GM18870 (cell line): ENCODE data around the gene MIA2.
"Not testable (repeated sequence)": the region's sequence is repeated elsewhere in the genome, so short reads cannot be mapped to it uniquely, and the experiment has no call there.

Experiments used
- ATAC-seq: cut with Tn5 transposase; IDR thresholded peaks from one replicate; pipeline ENCODE4 v1.9.1; 2021; ENCODE audit warnings: moderate library complexity; ENCODE audit not compliant: unreplicated experiment

MIA2 gene

GRCh38 chr14:39324097-39324496, 90.4 kb downstream of the MIA2 start:
- no peak for ATAC-seq

GRCh38 chr14:39339003-39339402, 105.3 kb downstream of the MIA2 start:
- ATAC-seq = no peak

DNA sequence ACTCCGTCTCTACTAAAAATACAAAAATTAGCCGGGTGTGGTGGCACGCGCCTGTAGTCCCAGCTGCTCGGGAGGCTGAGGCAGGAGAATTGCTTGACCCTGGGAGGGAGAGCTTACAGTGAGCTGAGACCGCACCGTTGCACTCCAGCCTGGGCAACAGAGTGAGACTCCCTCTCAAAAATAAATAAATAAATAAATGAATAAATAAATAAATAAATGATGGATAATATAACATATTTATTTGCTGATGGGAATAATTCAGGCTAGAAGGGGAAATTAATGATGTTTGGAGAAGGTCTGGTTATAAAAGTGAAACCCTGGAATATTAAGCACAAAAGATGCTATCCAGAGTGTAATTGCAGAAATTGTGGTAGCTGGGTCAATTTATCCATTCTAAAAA, 107.4 kb downstream of the MIA2 start:
- not testable (repeated sequence) for ATAC-seq

- no peak for ATAC-seq
Measured at GRCh38 chr14:39342768-39343167, 109.1 kb downstream of the MIA2 start.

GRCh38 chr14:39343614-39344013, 109.9 kb downstream of the MIA2 start:
- ATAC-seq = no peak

DNA sequence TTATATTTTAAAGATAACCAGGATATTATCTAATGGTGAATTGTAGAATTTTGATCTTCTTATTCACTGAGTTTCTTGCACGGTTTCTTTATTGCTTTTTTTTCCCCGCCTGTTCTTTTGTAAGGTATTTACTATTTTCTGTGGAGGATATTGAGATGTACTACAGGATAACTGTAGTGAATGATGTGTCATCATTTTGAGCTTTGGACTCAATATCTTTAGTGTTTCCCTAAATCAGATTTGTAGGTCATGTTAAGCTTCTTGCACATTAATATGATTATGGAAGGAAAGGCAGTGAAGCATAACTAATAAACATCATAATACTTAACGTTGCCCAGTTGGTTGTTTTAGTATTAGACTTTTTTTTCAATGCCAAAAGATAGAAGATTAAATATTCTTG, 117.2 kb downstream of the MIA2 start:
- no peak for ATAC-seq

- ATAC-seq = no peak
Measured at GRCh38 chr14:39351708-39352107, 118.0 kb downstream of the MIA2 start.

GRCh38 chr14:39359069-39359468, 125.4 kb downstream of the MIA2 start:
- not testable (repeated sequence) for ATAC-seq

DNA sequence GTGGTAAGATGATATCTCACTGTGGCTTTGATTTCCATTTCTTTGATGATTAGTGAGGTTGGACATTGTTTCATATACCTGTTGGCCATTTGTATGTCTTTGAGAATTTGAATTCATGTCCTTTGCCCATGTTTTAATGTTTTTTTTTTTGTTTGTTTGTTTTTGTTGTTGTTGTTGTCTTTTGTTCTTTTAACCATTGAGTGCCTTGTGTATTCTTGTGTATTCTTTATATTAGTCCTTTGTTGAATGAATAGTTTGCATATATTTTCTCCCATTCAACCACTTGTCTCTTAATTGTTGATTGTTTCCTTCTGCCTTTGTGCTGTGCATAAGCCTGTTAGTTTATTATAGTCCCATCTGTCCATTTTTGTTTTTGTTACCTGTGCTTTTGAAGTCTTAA, 126.6 kb downstream of the MIA2 start:
- ATAC-seq = no peak

DNA sequence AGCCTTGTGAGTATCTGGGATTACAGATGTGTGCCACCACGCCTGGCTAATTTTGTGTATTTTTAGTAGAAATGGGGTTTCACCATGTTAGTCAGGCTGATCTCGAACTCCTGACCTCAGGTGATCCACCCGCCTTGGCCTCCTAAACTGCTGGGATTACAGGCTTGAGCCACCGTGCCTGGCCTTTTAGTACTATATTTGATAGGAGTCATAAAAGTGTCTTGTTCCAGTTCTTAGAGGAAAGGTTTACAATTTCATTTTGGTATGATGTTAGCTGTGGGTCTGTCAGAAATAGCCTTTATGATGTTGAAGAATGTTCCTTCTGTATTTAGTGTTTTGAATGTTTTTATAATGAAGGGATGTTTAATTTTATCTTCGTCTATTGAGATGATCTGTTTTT, 127.8 kb downstream of the MIA2 start:
- not testable (repeated sequence) for ATAC-seq

DNA sequence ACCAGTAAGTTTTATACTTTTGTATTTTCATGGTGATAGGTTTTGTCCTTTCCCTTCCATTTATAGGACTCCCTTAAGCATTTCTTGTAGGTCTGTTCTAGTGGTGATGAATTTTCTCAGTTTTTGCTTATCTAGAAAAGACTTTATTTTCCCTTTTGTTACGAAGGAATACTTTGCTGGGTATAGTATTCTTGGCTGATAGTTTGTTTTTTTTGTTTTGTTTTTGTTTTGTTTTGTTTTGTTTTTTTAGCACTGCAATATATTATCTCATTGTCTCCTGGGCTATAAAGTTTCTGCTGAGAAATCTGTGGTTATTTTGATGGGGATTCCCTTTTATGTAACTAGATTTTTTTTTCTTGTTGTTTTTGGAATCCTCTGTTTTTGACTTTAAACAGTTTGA, 130.8 kb downstream of the MIA2 start:
- ATAC-seq = no peak

- no peak for ATAC-seq
Measured at GRCh38 chr14:39365354-39365753, 131.6 kb downstream of the MIA2 start.

DNA sequence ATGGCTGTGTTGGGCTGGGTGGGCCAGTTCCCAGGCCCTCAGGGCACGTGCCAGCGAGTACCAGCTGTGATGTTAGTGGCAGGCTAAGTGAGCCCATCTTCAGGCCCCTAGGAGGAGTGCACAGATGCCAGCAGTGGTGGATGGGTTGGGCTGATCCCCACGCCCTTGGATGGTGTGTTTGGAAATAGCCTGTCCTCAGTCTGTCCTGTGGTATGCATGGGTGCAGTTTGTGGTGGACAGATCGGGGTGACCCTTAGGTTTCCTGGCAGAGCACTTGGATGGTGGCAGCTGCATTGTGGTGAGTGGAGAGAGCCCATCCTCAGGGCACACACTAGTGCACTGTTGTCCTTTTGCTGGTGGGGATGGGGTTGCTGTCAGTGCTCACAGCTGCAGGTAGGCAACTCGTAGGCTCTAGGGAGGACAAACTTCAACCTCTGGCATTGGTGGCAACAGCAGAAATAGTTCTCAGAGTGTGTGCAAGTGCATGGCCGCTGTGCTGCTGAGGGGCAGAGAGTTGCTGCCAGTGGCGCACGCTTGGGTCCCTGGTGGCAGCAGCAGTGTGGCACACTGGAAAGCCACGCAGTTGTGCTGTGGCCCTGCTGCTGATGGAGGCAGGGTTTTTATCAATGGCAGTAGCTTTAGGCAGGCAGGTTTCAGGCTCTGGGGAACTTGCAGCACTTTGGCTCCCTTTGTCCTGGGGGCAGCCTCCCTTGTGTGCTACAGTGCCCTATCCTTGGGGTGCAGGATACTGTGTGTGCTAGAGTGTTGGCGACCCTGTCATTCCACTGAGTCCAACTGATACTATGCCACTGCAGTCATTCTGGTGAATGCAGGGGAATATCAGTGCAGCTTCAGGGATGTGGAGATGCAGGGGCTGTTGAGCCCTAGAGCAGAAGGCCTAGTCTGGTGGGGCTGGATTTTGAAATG, 133.0 kb downstream of the MIA2 start:
- no peak for ATAC-seq

GRCh38 chr14:39367387-39367751, 133.7 kb downstream of the MIA2 start:
- ATAC-seq = no peak

- no peak for ATAC-seq
Measured at GRCh38 chr14:39368261-39368959, 134.7 kb downstream of the MIA2 start.

DNA sequence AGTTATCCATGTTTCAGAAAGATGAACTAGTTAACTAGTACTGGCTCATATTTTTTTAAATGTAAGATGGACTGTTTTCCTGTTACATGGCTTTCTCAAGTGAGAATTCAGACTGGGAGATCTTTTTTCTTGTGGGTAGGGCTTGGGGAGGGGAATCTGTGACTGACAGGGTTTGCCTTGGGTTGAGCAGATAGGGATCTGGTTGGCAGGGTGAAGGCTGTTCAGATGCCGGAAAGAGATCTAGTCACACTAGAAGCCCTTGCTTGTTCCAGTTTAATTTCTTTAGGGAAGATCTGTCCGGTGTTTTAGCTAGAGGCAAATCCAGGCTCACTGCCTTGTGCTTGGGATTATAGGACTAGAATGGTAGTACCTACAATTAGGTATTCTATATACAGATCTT, 135.3 kb downstream of the MIA2 start:
- ATAC-seq = no peak

DNA sequence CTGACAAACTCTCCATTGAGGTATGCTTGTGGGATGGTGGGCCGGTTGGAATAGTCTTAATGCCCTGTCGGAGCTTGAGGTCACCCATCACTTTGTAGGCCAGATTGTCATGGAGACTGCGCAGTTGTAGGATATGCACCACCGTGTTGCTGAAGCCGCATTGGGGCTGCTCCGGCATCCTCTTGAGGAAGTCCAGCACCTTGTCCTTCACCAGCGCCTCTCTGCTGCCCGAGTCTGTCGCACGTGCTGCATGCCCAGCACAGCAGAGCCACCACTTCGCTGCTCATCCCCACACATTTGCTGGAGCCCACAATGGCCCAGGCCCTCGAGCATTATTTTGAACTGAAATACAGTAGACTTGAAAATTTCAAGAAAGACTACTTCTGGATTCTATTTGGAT, 136.7 kb downstream of the MIA2 start:
- no peak for ATAC-seq

DNA sequence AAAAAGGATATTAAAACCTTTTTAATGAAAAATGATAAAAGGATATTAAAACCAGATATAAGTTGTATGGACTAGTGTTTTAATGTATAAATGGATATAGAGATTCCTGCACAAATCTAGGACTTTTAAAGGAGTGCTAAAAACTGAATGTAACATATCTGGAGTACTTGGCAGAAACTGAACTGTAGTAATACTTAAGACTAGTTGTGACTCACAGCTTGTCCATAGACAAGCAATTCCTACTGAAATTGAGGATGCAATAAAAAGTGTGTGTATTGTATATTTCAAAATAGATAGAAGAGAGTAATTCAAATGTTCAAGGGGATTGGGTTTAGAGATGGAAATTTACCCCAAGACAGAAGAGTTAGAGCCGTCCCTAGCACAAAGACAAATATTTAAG, 138.9 kb downstream of the MIA2 start:
- no peak for ATAC-seq

- ATAC-seq = no peak
Measured at GRCh38 chr14:39374851-39375250, 141.1 kb downstream of the MIA2 start.

- no peak for ATAC-seq
Measured at GRCh38 chr14:39376667-39377403, 143.1 kb downstream of the MIA2 start.

DNA sequence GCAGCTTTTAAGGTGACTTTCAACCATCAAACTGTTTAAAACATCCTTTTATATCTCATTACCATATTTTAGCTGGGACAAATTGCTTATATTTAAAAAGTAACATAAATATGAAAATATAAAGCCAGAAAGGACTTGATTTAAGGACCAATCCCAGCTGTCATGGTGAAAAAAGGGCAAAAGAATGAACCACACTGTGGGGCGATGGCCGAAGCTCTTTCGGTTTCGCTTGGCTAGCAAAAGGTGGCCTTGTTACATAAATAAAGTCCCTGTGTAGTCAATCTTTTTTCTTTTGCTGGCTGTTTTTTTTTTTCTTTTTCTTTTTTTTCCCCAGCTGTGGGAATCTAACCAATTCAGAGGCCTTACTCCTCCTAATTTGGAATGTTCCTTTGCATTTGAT, 147.7 kb downstream of the MIA2 start:
- ATAC-seq = no peak

GRCh38 chr14:39382463-39382862, 148.7 kb downstream of the MIA2 start:
- ATAC-seq = no peak
